H1 (cell line): ENCODE measurements around the gene RNASE13. TPM values are rescaled to one million over a fixed set of nuclear protein-coding genes. Genes with fewer than 3 reads are reported as not detected.

Source experiments
- BRCA1 ChIP-seq: IDR thresholded peaks from 2 replicates; pipeline ENCODE4 v1.6.1; 2012; ENCODE audit warnings: low read depth, low read length, improper control_type of control experiment
- CTBP2 ChIP-seq: IDR thresholded peaks from 2 replicates; pipeline ENCODE4 v1.7.0; 2011; ENCODE audit warnings: borderline replicate concordance, mild to moderate bottlenecking, moderate library complexity, mixed read lengths, low read length; ENCODE audit not compliant: insufficient read depth, insufficient read length
- KDM4A ChIP-seq: IDR thresholded peaks from one replicate; pipeline ENCODE4 v1.7.1; 2012; ENCODE audit warnings: low read depth, mild to moderate bottlenecking, moderate library complexity, low read length, inconsistent platforms; ENCODE audit not compliant: severe bottlenecking
- POLR2A ChIP-seq, 2 experiments: IDR thresholded peaks; 1 replicate in 1 of 2; 2 replicates in 1 of 2; pipeline ENCODE4 v1.6.1; 2011; ENCODE audit warnings: low read depth in 2 of 2, low read length in 2 of 2, mild to moderate bottlenecking in 2 of 2; ENCODE audit errors: control extremely low read depth in 1 of 2
- polyA plus RNA-seq, 7 experiments: library from polyadenylated mRNA; depleted of rRNA in 3 of 7; stranded (reverse) in 5 of 7; unstranded in 2 of 7; fragments of >200 nt in 5 of 7; fragments of 200-250 nt in 2 of 7; gene quantifications; 1 replicate in 5 of 7; 2 replicates in 1 of 7; 4 replicates in 1 of 7; pipeline versions ENCODE4 v1.2.1 to v1.2.3, GENCODE V29; 2011 to 2013; ENCODE audit warnings: missing spikeins in 2 of 7, mixed read lengths in 2 of 7
- total RNA-seq: library from RNA; stranded (reverse); fragmentation: NEBNext Ultra II Directional; extraction: Animal tissue kit (Norgen Biotek cat#: 25700); gene quantifications from 2 replicates; pipeline ENCODE4 v1.2.1, GENCODE V29; 2021
- TF ChIP-seq, protein P1 (sequence below), 3 experiments: IDR thresholded peaks; 1 replicate in 2 of 3; 2 replicates in 1 of 3; pipeline versions ENCODE4 v1.5.1 to v1.6.1; 2011; ENCODE audit warnings: low read length in 3 of 3, mild to moderate bottlenecking in 3 of 3, inconsistent platforms in 2 of 3, low read depth in 1 of 3, moderate library complexity in 1 of 3; ENCODE audit not compliant: insufficient read depth in 1 of 3; ENCODE audit errors: control extremely low read depth in 1 of 3

Gene RNASE13
- total and polyA plus RNA-seq, 2 of the 8 experiments (the other 6 are each of a cell fraction or from before 2014, with no cell fraction given) = not detected

DNA sequence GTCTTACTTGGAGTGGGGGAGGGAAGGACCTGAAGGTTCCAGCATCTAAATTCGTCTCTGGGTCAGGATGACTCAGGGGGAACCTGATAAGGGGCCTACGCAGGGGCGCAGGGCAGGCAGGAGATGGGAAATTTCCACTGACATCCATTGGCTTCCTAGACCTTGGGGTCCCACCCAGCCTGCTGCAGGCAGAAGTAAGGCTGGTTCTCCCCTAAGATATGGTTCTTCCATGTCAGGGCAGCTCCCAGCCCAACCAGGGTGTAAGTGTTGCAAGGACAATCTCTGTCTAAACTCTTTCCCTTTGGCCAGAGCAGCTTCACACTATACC is 7.7 kb downstream of the RNASE13 start (continued):
- TF ChIP-seq, protein P1, sequence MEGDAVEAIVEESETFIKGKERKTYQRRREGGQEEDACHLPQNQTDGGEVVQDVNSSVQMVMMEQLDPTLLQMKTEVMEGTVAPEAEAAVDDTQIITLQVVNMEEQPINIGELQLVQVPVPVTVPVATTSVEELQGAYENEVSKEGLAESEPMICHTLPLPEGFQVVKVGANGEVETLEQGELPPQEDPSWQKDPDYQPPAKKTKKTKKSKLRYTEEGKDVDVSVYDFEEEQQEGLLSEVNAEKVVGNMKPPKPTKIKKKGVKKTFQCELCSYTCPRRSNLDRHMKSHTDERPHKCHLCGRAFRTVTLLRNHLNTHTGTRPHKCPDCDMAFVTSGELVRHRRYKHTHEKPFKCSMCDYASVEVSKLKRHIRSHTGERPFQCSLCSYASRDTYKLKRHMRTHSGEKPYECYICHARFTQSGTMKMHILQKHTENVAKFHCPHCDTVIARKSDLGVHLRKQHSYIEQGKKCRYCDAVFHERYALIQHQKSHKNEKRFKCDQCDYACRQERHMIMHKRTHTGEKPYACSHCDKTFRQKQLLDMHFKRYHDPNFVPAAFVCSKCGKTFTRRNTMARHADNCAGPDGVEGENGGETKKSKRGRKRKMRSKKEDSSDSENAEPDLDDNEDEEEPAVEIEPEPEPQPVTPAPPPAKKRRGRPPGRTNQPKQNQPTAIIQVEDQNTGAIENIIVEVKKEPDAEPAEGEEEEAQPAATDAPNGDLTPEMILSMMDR (IDR thresholded peaks at IDR 0.05; ENCODE audit: control extremely low read depth in 1 of 3, insufficient read depth in 1 of 3, low read depth in 1 of 3, low read length in 3 of 3) = no peak
- TF ChIP-seq KDM4A (no peak), CTBP2 (no peak), BRCA1 (no peak), POLR2A (IDR thresholded peaks at IDR 0.05; ENCODE audit: control extremely low read depth in 1 of 2, low read depth in 2 of 2, low read length in 2 of 2) (no peak)
